Stomach (tissue), 9 donors: ENCODE measurements around the gene CNTF. TPM values are rescaled to one million over a fixed set of nuclear protein-coding genes. Genes with fewer than 3 reads are reported as not detected.

ENCODE experiments used
- DNase-seq, 2 donors: peaks; one replicate each; pipeline versions ENCODE4 v3.0.0 to v3.0.0-alpha.2; 2013 to 2019
- H3K27ac ChIP-seq, 5 donors: fragments of 200-600 bp in 4 of 5; sonication (generic) in 4 of 5; one replicate each; pipeline ENCODE4 v1.5.1; 2013 to 2019; ENCODE audit warnings: mild to moderate bottlenecking in 1 of 5, moderate library complexity in 1 of 5
- H3K27me3 ChIP-seq, 3 donors: fragments of 200-600 bp; sonication (generic); one replicate each; pipeline ENCODE4 v1.5.1; 2017 to 2019; ENCODE audit warnings: mixed run types in 1 of 3
- H3K36me3 ChIP-seq, 4 donors: fragments of 200-600 bp; sonication (generic); 1 replicate in 3 of 4; 2 replicates in 1 of 4; pipeline ENCODE4 v1.5.1; 2016 to 2019
- H3K4me1 ChIP-seq, 4 donors: fragments of 200-600 bp; sonication (generic); one replicate each; pipeline ENCODE4 v1.5.1; 2016 to 2019
- H3K4me3 ChIP-seq, 4 donors: fragments of 200-600 bp; sonication (generic) in 3 of 4; one replicate each; pipeline ENCODE4 v1.5.1; 2016 to 2019; ENCODE audit warnings: mild to moderate bottlenecking in 1 of 4
- H3K9me3 ChIP-seq, 4 donors: fragments of 200-600 bp; sonication (generic); one replicate each; pipeline ENCODE4 v1.5.1; 2016 to 2019
- EP300 ChIP-seq: sonication (generic); formaldehyde crosslinking; IDR thresholded peaks from one replicate; pipeline ENCODE4 v1.6.1; 2017; ENCODE audit warnings: antibody characterized with exemption
- POLR2A ChIP-seq, 4 donors: fragments of 450-650 bp; IDR thresholded peaks; one replicate each; pipeline ENCODE4 v1.6.1; 2016; ENCODE audit warnings: antibody characterized with exemption in 4 of 4, control low read depth in 2 of 4, mild to moderate bottlenecking in 1 of 4, moderate library complexity in 1 of 4
- POLR2AphosphoS5 ChIP-seq, 3 donors: sonication (generic); formaldehyde crosslinking; IDR thresholded peaks; one replicate each; pipeline ENCODE4 v1.6.1; 2016; ENCODE audit warnings: antibody characterized with exemption in 3 of 3
- WGBS, 5 donors: extraction: QIAGEN DNeasy Blood & Tissue Kit in 3 of 5; methylation state at CpG; one replicate each; pipeline versions ENCODE4 v1.1.5 to v1.1.7; 2013 to 2018; 5-methylcytosine and 5-hydroxymethylcytosine counted together
- intact Hi-C: fragments of 100-400 bp; cut with DNase I; formaldehyde crosslinking; loops from one replicate; pipeline ENCODE4 v1.15.1; 2023; ENCODE audit warnings: low total_unique reads
- polyA plus RNA-seq, 3 donors: library from polyadenylated mRNA; stranded (reverse); fragments of 200-250 nt; gene quantifications; one replicate each; pipeline ENCODE4 v1.2.3, GENCODE V29; 2013
- total RNA-seq, 5 donors: library from RNA; depleted of rRNA; stranded (reverse); fragments of >200 nt; gene quantifications; one replicate each; pipeline versions ENCODE4 v1.1.0 to v1.2.3, GENCODE V29; 2014 to 2016
- TF ChIP-seq, protein P1 (sequence below), 7 experiments: fragments of 450-650 bp in 4 of 7; fragments of 200-600 bp in 3 of 7; sonication (generic) in 3 of 7; IDR thresholded peaks; one replicate each; pipeline ENCODE4 v1.5.1; 2016 to 2019; ENCODE audit warnings: antibody characterized with exemption in 7 of 7, control low read depth in 2 of 7, mild to moderate bottlenecking in 1 of 7
- donor health status: healthy with polysubstance abuse.
- donor health status: Bipolar disorder and iron deficiency.
- donor health status: healthy.

Gene CNTF
- total and polyA plus RNA-seq, 8 donors: 0.25 to 3.9 (median 0.60) TPM; not detected in 4

DNA sequence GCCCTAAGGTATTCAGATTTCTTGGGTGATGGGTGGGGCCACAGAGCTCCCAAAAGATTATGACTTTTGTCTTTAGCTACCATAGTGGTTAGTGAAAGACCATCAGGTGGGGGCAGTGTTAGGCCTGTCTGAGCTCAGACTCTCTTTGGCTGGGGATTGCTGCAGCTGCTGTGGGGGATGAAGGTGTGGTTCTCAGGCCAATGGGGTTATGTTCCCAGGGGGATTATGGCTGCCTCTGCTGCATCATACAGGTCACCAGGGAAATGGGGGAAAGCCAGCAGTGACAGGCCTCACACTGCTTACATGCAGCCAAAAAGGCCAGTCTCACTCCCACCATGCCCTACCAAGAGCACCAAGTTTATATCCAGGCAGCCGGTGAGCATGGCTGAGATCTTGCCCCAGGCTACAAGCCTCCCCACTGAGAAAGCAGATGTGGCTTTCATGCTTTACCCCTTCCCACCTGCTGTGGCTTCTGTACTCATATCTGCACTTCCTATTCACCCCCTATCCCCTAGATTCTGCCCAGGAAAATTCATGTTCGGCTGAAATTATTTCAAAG is 24.8 kb downstream of the CNTF start:
- H3K36me3 ChIP-seq: no peaks in the 10 kb centered on the region
- peaks cover 3 to 13% (median 9%) of the 10 kb centered on the region in 4 donors for H3K9me3 ChIP-seq
- no peak overlapping the region for H3K4me3 ChIP-seq
- H3K4me1 ChIP-seq: no peaks in the 10 kb centered on the region
- no peak overlapping the region for H3K27ac ChIP-seq
- H3K27me3 ChIP-seq: no peaks in the 10 kb centered on the region
- 71 to 88% (median 86%) methylated on average over 2 of the region's 2 CpGs for WGBS, 5 donors
- intact Hi-C loops: no loop called here
- TF ChIP-seq POLR2AphosphoS5 (IDR thresholded peaks at IDR 0.05) (no peak), EP300 (no peak), POLR2A (IDR thresholded peaks at IDR 0.05) (no peak)
- TF ChIP-seq, protein P1, sequence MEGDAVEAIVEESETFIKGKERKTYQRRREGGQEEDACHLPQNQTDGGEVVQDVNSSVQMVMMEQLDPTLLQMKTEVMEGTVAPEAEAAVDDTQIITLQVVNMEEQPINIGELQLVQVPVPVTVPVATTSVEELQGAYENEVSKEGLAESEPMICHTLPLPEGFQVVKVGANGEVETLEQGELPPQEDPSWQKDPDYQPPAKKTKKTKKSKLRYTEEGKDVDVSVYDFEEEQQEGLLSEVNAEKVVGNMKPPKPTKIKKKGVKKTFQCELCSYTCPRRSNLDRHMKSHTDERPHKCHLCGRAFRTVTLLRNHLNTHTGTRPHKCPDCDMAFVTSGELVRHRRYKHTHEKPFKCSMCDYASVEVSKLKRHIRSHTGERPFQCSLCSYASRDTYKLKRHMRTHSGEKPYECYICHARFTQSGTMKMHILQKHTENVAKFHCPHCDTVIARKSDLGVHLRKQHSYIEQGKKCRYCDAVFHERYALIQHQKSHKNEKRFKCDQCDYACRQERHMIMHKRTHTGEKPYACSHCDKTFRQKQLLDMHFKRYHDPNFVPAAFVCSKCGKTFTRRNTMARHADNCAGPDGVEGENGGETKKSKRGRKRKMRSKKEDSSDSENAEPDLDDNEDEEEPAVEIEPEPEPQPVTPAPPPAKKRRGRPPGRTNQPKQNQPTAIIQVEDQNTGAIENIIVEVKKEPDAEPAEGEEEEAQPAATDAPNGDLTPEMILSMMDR (IDR thresholded peaks at IDR 0.05): no peak
- DNase-seq: no peak

DNA sequence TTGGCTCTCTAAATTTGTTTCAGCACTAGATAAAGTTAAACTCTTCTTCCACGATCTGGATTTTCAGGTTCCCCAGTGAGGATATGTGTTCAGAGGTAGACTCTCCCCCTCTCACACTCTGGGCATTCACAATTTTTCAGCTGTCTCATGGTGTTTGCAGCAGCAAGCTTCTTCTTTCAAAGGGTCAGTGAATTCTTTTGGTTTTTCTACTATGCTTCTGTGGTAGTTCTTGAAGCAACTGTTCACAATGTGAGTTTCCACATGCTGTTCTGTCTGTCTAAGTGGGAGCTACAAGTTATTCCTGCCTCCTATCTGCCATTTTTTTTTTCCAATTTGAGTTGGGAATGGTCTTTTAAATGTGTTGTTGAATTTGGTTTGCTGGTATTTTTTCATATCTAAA is 25.4 kb downstream of the CNTF start:
- no peak for TF ChIP-seq POLR2AphosphoS5 (IDR thresholded peaks at IDR 0.05)
- no peak for TF ChIP-seq POLR2A (IDR thresholded peaks at IDR 0.05)
- TF ChIP-seq, protein P1 (IDR thresholded peaks at IDR 0.05): no peak
- TF ChIP-seq EP300: no peak
- peaks cover 3 to 13% (median 9%) of the 10 kb centered on the region in 4 donors for H3K9me3 ChIP-seq
- intact Hi-C loops: no loop called here
- no peaks in the 10 kb centered on the region for H3K36me3 ChIP-seq
- no peaks in the 10 kb centered on the region for H3K4me1 ChIP-seq
- H3K27ac ChIP-seq: no peak overlapping the region
- no peaks in the 10 kb centered on the region for H3K27me3 ChIP-seq
- 50 to 67% (median 58%) methylated on average over 1 of the region's 1 CpG for WGBS, 5 donors
- H3K4me3 ChIP-seq: no peak overlapping the region
- no peak for DNase-seq

DNA sequence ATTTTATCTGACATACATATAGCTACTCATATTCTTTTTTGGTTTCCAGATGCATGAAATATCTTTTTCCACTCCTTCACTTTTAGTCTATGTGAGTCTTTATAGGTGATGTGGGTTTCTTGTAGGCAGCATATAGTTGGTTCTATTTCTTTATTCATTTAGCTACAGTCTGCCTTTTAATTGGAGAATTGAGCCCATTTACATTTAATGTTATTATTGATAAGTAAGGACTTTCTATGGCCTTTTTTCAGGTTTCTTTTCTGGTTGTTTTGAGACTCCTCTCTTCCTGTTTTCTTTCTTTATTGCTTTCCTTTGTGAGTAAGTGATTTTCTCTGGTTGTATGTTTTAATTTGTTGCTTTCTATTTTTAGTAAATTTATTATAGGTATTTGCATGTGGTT is 27.2 kb downstream of the CNTF start:
- no peak for DNase-seq
- no peaks in the 10 kb centered on the region for H3K36me3 ChIP-seq
- H3K27ac ChIP-seq: no peak overlapping the region
- H3K4me1 ChIP-seq: peaks cover 0 to 7% (median 3%) of the 10 kb centered on the region in 4 donors
- peaks cover 3 to 13% (median 9%) of the 10 kb centered on the region in 4 donors for H3K9me3 ChIP-seq
- H3K4me3 ChIP-seq: no peak overlapping the region
- intact Hi-C loops: loop anchor here (10.0 kb wide), 1 partner anchor 135 kb away; no protein-coding TSS in a partner anchor
- TF ChIP-seq POLR2AphosphoS5 (IDR thresholded peaks at IDR 0.05): no peak
- no peak for TF ChIP-seq EP300
- TF ChIP-seq POLR2A (IDR thresholded peaks at IDR 0.05): no peak
- TF ChIP-seq, protein P1 (IDR thresholded peaks at IDR 0.05): no peak
- H3K27me3 ChIP-seq: no peaks in the 10 kb centered on the region

DNA sequence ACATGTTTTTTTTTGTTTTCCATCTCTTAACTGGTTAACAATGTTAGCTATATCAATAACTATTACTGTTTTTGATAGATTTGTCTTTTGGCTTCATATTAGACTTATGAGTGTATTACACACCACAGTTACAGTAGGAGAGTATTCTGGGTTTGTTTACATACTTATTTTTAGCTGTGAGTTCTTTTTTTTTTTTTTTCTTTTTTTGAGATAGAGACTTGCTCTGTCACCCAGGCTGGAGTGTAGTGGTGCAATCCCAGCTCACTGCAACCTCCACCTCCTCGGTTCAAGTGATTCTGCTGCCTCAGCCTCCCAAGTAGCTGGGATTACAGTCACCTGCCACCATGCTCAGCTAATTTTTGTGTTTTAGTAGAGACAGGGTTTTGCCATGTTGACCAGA is 28.0 kb downstream of the CNTF start:
- TF ChIP-seq EP300 (no peak), POLR2AphosphoS5 (IDR thresholded peaks at IDR 0.05) (no peak), POLR2A (IDR thresholded peaks at IDR 0.05) (no peak)
- TF ChIP-seq, protein P1 (IDR thresholded peaks at IDR 0.05): no peak
- no peak for DNase-seq
- Histone ChIP-seq H3K27me3 (no peaks in the 10 kb centered on the region), H3K4me3 (no peak overlapping the region), H3K4me1 (peaks cover 0 to 8% (median 3%) of the 10 kb centered on the region in 4 donors), H3K27ac (no peak overlapping the region), H3K9me3 (peaks cover 3 to 10% (median 8%) of the 10 kb centered on the region in 4 donors), H3K36me3 (no peaks in the 10 kb centered on the region)
- intact Hi-C loops: loop anchor here (10.0 kb wide), 1 partner anchor 134 kb away; no protein-coding TSS in a partner anchor
- WGBS, 5 donors: 27 to 79% (median 46%) methylated on average over 1 of the region's 1 CpG
